PC-3 (cell line): ENCODE measurements around the gene ADRM1. TPM values are rescaled to one million over a fixed set of nuclear protein-coding genes. Genes with fewer than 3 reads are reported as not detected.

Experiments
- ATAC-seq: fragments of 200-7000 bp; cut with Tn5 transposase; 2 replicates; pipeline ENCODE4 v1.9.1; 2020; ENCODE audit warnings: mild to moderate bottlenecking, moderate library complexity
- BruUV-seq: library from RNA; stranded (reverse); fragments of 400-500 nt; replicated peaks from 2 replicates; lab custom pipeline; 2021; lab: Mats Ljungman, UMichigan
- CTCF ChIA-PET: fragments of 300-600 bp; sonication (Branson Sonifier 250); formaldehyde crosslinking; loops from one replicate; lab custom pipeline; 2022; ENCODE audit warnings: antibody characterized with exemption; lab: Charles Lee
- POLR2A ChIA-PET: fragments of 300-600 bp; sonication (Branson Sonifier 250); formaldehyde crosslinking; loops from one replicate; lab custom pipeline; 2022; ENCODE audit warnings: antibody characterized with exemption; ENCODE audit not compliant: unreplicated experiment; lab: Charles Lee
- DNase-seq: peaks from one replicate; pipeline ENCODE4 v3.0.0-alpha.2; 2015
- H2AFZ ChIP-seq: fragments of 300-600 bp; sonication (generic); 2 replicates; pipeline ENCODE4 v1.6.0; 2016; ENCODE audit warnings: antibody characterized with exemption, low read length
- H3F3A ChIP-seq: fragments of 300-600 bp; sonication (generic); one replicate; pipeline ENCODE4 v1.6.0; 2017; ENCODE audit warnings: antibody characterized with exemption, low read length, control low read depth, mild to moderate bottlenecking; ENCODE audit not compliant: unreplicated experiment
- H3K27ac ChIP-seq: fragments of 300-600 bp; sonication (generic); 2 replicates; pipeline ENCODE4 v1.5.1; 2016; ENCODE audit warnings: mild to moderate bottlenecking, low read length
- H3K27me3 ChIP-seq: fragments of 300-600 bp; sonication (generic); 2 replicates; pipeline ENCODE4 v1.6.1; 2016; ENCODE audit warnings: low read length, mixed read lengths
- H3K36me3 ChIP-seq: fragments of 300-600 bp; sonication (generic); 2 replicates; pipeline ENCODE4 v1.6.1; 2016; ENCODE audit warnings: low read depth, mixed run types, low read length, mixed read lengths
- H3K4me1 ChIP-seq: fragments of 300-600 bp; sonication (generic); 2 replicates; pipeline ENCODE4 v1.5.1; 2016; ENCODE audit warnings: low read length; ENCODE audit not compliant: insufficient read depth
- H3K4me2 ChIP-seq: fragments of 300-600 bp; sonication (generic); 2 replicates; pipeline ENCODE4 v1.6.0; 2016; ENCODE audit warnings: low read length
- H3K4me3 ChIP-seq: fragments of 300-600 bp; sonication (generic); 2 replicates; pipeline ENCODE4 v1.5.1; 2016; ENCODE audit warnings: mild to moderate bottlenecking, low read length, mixed read lengths
- H3K79me2 ChIP-seq: fragments of 300-600 bp; sonication (generic); 2 replicates; pipeline ENCODE4 v1.6.1; 2017; ENCODE audit warnings: low read length, mixed read lengths
- H3K9ac ChIP-seq: fragments of 300-600 bp; sonication (generic); 2 replicates; pipeline ENCODE4 v1.6.0; 2016; ENCODE audit warnings: mild to moderate bottlenecking, low read length
- H3K9me2 ChIP-seq: fragments of 300-600 bp; sonication (generic); replicated peaks from 2 replicates; pipeline ENCODE4 v1.6.1; 2016; ENCODE audit warnings: mixed run types, low read length, mixed read lengths
- H3K9me3 ChIP-seq: fragments of 300-600 bp; sonication (generic); 2 replicates; pipeline ENCODE4 v1.6.1; 2016; ENCODE audit warnings: low read length, mixed read lengths
- H4K20me1 ChIP-seq: fragments of 300-600 bp; sonication (generic); 2 replicates; pipeline ENCODE4 v1.6.1; 2016; ENCODE audit warnings: low read length, mixed read lengths
- CTCF ChIP-seq: fragments of 300-600 bp; sonication (generic); conservative IDR thresholded peaks from 2 replicates; pipeline ENCODE4 v1.5.1; 2017; ENCODE audit warnings: antibody characterized with exemption, low read depth, mild to moderate bottlenecking, low read length
- EZH2 ChIP-seq: fragments of 300-600 bp; sonication (generic); IDR thresholded peaks from one replicate; pipeline ENCODE4 v1.6.1; 2017; ENCODE audit warnings: antibody characterized with exemption, mild to moderate bottlenecking, low read length; ENCODE audit not compliant: unreplicated experiment
- EZH2phosphoT487 ChIP-seq: fragments of 300-600 bp; sonication (generic); IDR thresholded peaks from 2 replicates; pipeline ENCODE4 v1.6.1; 2018; ENCODE audit warnings: mild to moderate bottlenecking, antibody characterized with exemption, low read length, borderline replicate concordance
- intact Hi-C: fragments of 100-400 bp; cut with micrococcal nuclease; formaldehyde crosslinking; loops from 2 replicates; pipeline ENCODE4 v1.9.0; 2023
- total RNA-seq: library from RNA; depleted of rRNA; stranded (reverse); fragments of >200 nt; gene quantifications from 2 replicates; pipeline ENCODE4 v1.2.3, GENCODE V29; 2014

Gene ADRM1
- total RNA-seq, 1 experiment from 2014 or later: 374 TPM

DNA sequence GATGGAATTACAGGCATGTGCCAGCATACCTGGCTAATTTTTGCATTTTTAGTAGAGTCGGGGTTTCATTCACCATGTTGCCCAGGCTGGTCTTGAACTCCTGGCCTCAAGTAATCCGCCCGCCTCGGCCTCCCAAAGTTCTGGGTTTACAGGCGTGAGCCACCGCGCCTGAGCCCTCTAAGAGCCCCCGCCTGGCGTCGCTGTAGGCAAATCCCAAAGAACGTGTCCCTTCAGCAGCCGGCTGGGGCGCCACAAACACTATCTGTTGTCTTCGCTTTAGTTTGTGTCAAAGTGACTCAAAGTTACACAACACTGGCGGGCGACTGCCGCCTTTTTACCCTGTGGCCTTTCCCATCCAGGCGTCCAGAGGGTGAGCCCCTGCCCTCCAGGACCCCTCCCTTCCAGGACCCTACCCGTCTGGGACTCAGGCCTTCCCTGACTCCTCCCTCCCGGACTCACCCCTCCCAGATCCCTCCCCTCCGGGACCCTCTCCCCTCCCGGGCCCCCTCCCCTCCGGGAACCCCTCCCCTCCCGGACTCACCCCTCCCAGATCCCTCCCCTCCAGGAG is 940 bp upstream of the ADRM1 start:
- BruUV-seq: no TSS peak
- H3K9me2 ChIP-seq: no peaks in the 10 kb centered on the region
- H2AFZ ChIP-seq: peak overlapping the region; percentile 97
- H3K9me3 ChIP-seq: no peaks in the 10 kb centered on the region
- TF ChIP-seq CTCF (peak; percentile 70), EZH2phosphoT487 (no peak)
- H4K20me1 ChIP-seq: peaks cover 36% of the 10 kb centered on the region
- peak overlapping the region; percentile 95 for H3K9ac ChIP-seq
- H3K79me2 ChIP-seq: peaks cover 41% of the 10 kb centered on the region
- H3K36me3 ChIP-seq: peaks cover 32% of the 10 kb centered on the region; the same call in 1 of the 2 replicates
- POLR2A ChIA-PET: interaction anchor here (0.5 kb wide), 1 partner anchor 74 kb away, joined by 3 read pairs; no protein-coding TSS in a partner anchor
- intact Hi-C loops: loop anchor here (1.0 to 5.0 kb wide), 3 partner anchors 65 to 195 kb away; partner anchors contain the start of gene LAMA5
- no peaks in the 10 kb centered on the region for H3K27me3 ChIP-seq
- ATAC-seq (peak; percentile 35), DNase-seq (peak; percentile 96)
- peaks cover 19% of the 10 kb centered on the region for H3K4me1 ChIP-seq
- CTCF ChIA-PET: interaction anchor here (0.6 to 1.0 kb wide), 7 partner anchors 63 to 605 kb away, joined by 3 to 9 read pairs (median 5); partner anchors contain the start of genes LAMA5, OSBPL2 and RPS21
- H3K27ac ChIP-seq: peak overlapping the region; percentile 95
- peaks cover 8% of the 10 kb centered on the region for H3F3A ChIP-seq
- H3K4me3 ChIP-seq: peak overlapping the region; percentile 94
- peak overlapping the region; percentile 100 for H3K4me2 ChIP-seq

DNA sequence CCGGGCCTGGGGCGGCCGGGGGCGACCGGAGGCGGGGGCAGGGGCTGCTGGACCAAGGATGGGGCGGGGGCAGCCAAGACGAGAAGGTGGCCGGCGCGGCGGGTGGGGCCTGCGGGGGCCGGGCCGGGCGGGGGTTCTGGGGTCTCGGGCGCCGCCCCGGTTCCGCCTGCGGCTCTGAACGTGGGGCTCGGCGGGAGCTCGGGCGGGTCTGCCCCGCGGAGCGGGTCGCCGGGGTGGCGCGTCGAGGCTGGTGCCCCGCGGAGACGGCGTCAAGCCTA is 204 bp downstream of the ADRM1 start:
- no peaks in the 10 kb centered on the region for H3K9me3 ChIP-seq
- CTCF ChIA-PET: no interaction called here
- intact Hi-C loops: loop anchor here (5.0 kb wide), 2 partner anchors 64 to 194 kb away; partner anchors contain the start of gene LAMA5
- no peak overlapping the region for H2AFZ ChIP-seq
- BruUV-seq: no TSS peak
- H3K27me3 ChIP-seq: no peaks in the 10 kb centered on the region
- peaks cover 46% of the 10 kb centered on the region for H3K79me2 ChIP-seq
- H3K9ac ChIP-seq: peak overlapping the region; percentile 95
- peaks cover 47% of the 10 kb centered on the region for H4K20me1 ChIP-seq
- H3K9me2 ChIP-seq: no peaks in the 10 kb centered on the region
- ATAC-seq: no peak
- peaks cover 25% of the 10 kb centered on the region for H3K4me1 ChIP-seq
- POLR2A ChIA-PET: no interaction called here
- peak overlapping the region; percentile 94 for H3K4me3 ChIP-seq
- H3K27ac ChIP-seq: peak overlapping the region; percentile 36
- TF ChIP-seq EZH2phosphoT487: no peak
- H3F3A ChIP-seq: peaks cover 8% of the 10 kb centered on the region
- DNase-seq: no peak
- peaks cover 42% of the 10 kb centered on the region for H3K36me3 ChIP-seq
- peak overlapping the region; percentile 100 for H3K4me2 ChIP-seq

DNA sequence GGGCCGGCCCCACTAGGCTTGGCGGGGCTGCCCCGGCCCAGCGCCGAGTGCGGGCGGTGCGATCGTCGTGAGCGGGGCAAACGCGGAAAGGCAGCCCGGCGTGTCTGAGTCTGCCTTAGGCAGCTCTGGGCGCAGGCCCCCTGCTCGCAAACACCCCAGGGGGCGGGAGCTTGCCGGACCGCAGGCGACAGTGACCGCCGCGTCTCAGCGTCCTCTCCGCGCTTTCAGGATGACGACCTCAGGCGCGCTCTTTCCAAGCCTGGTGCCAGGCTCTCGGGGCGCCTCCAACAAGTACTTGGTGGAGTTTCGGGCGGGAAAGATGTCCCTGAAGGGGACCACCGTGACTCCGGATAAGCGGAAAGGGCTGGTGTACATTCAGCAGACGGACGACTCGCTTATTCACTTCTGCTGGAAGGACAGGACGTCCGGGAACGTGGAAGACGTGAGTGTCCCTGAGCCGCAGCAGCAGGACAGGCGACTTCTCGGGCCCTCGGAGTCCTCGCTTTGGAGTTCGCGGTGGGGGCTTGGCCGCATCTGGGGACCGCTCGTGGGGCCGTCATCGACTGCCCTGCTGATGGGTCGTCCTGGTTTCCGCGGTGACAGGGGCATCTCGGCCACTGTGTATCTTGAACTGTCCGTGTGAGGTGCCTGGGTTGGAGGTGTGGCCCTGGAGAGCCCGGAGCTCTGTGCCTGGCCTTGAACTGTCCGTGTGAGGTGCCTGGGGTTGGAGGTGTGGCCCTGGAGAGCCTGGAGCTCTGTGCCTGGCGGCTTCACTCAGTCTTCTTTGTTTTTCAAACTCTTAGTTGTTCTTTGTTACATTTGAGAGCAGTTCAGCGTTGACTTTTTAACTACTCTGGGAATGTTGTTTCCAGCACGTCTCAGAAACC is 786 bp downstream of the ADRM1 start:
- peak overlapping the region; percentile 94 for H3K4me3 ChIP-seq
- DNase-seq (peak; percentile 25), ATAC-seq (peak; percentile 3)
- peaks cover 46% of the 10 kb centered on the region for H3K79me2 ChIP-seq
- no TSS peak for BruUV-seq
- peak overlapping the region; percentile 95 for H3K9ac ChIP-seq
- CTCF ChIA-PET: no interaction called here
- TF ChIP-seq EZH2 (no peak), CTCF (no peak), EZH2phosphoT487 (no peak)
- no peaks in the 10 kb centered on the region for H3K9me3 ChIP-seq
- POLR2A ChIA-PET: no interaction called here
- H3K27ac ChIP-seq: peak overlapping the region; percentile 36
- peaks cover 47% of the 10 kb centered on the region for H3K36me3 ChIP-seq
- no peaks in the 10 kb centered on the region for H3K27me3 ChIP-seq
- intact Hi-C loops: loop anchor here (5.0 kb wide), 2 partner anchors 64 to 194 kb away; partner anchors contain the start of gene LAMA5
- peaks cover 25% of the 10 kb centered on the region for H3K4me1 ChIP-seq
- H2AFZ ChIP-seq: no peak overlapping the region
- no peaks in the 10 kb centered on the region for H3K9me2 ChIP-seq
- H3K4me2 ChIP-seq: peak overlapping the region; percentile 100
- H4K20me1 ChIP-seq: peaks cover 51% of the 10 kb centered on the region
- peaks cover 9% of the 10 kb centered on the region for H3F3A ChIP-seq
